Parathyroid adenoma (tissue), 2 donors: ENCODE data around the gene KIFC3.
A peak's percentile ranks its signal among the peaks of the same experiment; 100 is the strongest.

Source experiments
- H2AFZ ChIP-seq: fragments of 300-600 bp; sonication (generic); one replicate; pipeline ENCODE4 v1.7.0; 2017; ENCODE audit warnings: antibody characterized with exemption, mild to moderate bottlenecking
- H3K27ac ChIP-seq: fragments of 300-600 bp; sonication (generic); one replicate; pipeline ENCODE4 v1.7.0; 2017
- H3K27me3 ChIP-seq: fragments of 300-600 bp; sonication (generic); one replicate; pipeline ENCODE4 v1.7.0; 2017; ENCODE audit warnings: low read length; ENCODE audit not compliant: control insufficient read depth, insufficient read depth
- H3K36me3 ChIP-seq: fragments of 300-600 bp; sonication (generic); one replicate; pipeline ENCODE4 v1.7.0; 2017; ENCODE audit warnings: low read length; ENCODE audit not compliant: control insufficient read depth, insufficient read depth
- H3K4me1 ChIP-seq: fragments of 300-600 bp; sonication (generic); one replicate; pipeline ENCODE4 v1.7.0; 2017; ENCODE audit warnings: control low read depth
- H3K4me2 ChIP-seq: fragments of 300-600 bp; sonication (generic); one replicate; pipeline ENCODE4 v1.7.0; 2017; ENCODE audit warnings: low read length
- H3K4me3 ChIP-seq: fragments of 300-600 bp; sonication (generic); one replicate; pipeline ENCODE4 v1.7.0; 2017; ENCODE audit warnings: low read depth, low read length
- H3K79me2 ChIP-seq: fragments of 300-600 bp; sonication (generic); one replicate; pipeline ENCODE4 v1.7.0; 2017; ENCODE audit warnings: control low read depth
- H3K9ac ChIP-seq: fragments of 300-600 bp; sonication (generic); one replicate; pipeline ENCODE4 v1.7.0; 2017; ENCODE audit warnings: mild to moderate bottlenecking
- H3K9me3 ChIP-seq: fragments of 300-600 bp; sonication (generic); one replicate; pipeline ENCODE4 v1.7.0; 2017; ENCODE audit warnings: low read length; ENCODE audit not compliant: control insufficient read depth
- TF ChIP-seq, protein P1 (sequence below): fragments of 300-600 bp; sonication (generic); IDR thresholded peaks from one replicate; pipeline ENCODE4 v1.7.0; 2017; ENCODE audit warnings: antibody characterized with exemption, mild to moderate bottlenecking
- donor health status: primary hyperparathyroidism.

Gene KIFC3

DNA sequence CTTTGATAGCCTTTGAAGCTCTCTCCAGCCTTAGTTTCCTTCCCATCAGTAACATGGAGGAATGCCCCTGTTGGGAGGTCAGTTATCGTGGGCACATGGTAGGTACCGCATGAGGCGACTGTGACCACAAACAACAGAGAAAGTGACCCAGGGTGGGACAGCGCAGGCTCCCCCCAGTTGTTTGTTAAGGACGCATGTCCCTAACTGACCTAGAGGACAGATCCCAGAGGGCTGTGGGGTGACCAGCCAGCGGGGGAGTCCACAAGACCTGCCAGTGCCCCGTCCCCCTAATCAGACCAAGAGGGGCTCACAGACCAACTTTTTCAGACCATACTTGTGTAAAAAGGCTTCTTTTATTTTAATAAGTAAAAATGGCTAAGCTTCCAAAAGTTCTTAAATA, 44.4 kb downstream of the KIFC3 start:
- H3K9me3 ChIP-seq: no peaks in the 10 kb centered on the region
- TF ChIP-seq, protein P1, sequence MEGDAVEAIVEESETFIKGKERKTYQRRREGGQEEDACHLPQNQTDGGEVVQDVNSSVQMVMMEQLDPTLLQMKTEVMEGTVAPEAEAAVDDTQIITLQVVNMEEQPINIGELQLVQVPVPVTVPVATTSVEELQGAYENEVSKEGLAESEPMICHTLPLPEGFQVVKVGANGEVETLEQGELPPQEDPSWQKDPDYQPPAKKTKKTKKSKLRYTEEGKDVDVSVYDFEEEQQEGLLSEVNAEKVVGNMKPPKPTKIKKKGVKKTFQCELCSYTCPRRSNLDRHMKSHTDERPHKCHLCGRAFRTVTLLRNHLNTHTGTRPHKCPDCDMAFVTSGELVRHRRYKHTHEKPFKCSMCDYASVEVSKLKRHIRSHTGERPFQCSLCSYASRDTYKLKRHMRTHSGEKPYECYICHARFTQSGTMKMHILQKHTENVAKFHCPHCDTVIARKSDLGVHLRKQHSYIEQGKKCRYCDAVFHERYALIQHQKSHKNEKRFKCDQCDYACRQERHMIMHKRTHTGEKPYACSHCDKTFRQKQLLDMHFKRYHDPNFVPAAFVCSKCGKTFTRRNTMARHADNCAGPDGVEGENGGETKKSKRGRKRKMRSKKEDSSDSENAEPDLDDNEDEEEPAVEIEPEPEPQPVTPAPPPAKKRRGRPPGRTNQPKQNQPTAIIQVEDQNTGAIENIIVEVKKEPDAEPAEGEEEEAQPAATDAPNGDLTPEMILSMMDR: no peak
- H3K79me2 ChIP-seq: no peaks in the 10 kb centered on the region
- H3K4me1 ChIP-seq: no peaks in the 10 kb centered on the region
- H3K27ac ChIP-seq: peak overlapping the region; percentile 19
- H3K4me2 ChIP-seq: no peak overlapping the region
- H3K9ac ChIP-seq: no peak overlapping the region
- H3K36me3 ChIP-seq: no peaks in the 10 kb centered on the region
- H3K27me3 ChIP-seq: no peaks in the 10 kb centered on the region
- H3K4me3 ChIP-seq: no peak overlapping the region
- no peak overlapping the region for H2AFZ ChIP-seq

DNA sequence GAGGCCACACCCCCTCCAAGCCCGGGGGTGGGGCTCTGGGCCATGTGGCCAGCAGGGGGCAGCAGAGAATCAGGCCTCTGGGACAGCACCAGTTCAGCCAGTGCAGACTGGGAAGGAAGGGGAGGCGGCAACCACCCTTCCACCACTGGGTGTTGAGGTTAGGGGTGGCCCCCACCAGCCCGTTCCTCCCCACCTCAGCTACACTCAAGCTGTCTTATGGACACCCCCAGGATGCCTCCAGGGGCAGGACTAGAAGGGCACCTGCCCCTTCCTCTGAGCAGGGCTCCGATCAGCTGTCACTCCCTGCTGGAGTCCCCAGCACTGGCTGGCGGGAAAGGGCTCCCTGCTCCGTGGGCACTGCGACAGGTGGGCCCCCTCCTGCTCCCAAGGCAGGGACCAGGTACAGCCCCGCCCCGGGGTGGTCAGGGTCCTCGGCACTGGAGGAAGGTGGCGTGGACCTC, 44.9 kb downstream of the KIFC3 start:
- TF ChIP-seq, protein P1: peak; percentile 98

DNA sequence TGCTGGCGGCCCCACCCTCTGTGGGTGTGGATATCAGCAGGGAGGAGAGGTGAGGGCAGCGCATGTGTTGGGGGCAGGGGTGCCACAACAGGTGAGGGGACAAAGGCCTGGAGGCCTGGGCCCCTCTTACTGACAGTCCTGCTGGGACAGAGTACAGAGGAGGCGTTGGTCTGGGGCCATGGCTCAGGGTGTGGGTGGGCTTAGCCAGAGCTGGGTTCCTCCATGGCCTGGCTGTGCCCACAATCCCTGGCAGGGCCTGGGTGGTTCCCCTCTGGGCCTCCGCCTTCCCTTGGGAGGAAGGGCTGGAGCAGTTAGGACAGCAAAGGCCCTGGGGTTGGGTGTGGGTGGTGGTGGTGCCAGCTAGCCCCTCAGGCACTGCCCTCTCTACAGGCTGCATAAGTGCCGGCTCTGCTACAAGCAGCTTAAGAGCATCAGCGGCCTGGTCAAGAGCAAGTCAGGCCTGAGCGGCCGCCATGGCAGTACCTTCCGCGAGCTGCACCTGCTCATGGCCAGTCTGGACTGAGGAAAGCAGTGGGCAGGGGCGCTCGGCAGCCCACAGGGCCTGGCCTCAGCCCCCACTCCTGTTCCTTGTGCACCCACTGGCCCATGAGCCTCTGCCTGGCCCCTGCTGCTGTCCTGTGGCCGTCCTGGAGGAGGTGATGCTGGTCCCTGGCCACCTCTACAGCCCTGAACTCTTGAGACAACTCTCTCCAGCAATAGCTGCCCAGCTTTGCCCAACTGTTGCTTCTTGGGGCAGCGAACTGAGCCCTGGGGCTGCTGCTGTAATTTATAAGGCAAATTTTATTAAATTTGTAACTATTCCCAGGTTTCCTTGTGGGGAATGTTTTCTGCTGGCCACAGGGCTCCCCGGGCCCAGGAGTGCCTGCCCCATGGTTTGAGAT, 45.6 kb downstream of the KIFC3 start:
- Histone ChIP-seq H3K4me3 (no peak overlapping the region), H3K9ac (no peak overlapping the region), H3K4me1 (no peaks in the 10 kb centered on the region), H3K36me3 (no peaks in the 10 kb centered on the region), H3K79me2 (no peaks in the 10 kb centered on the region), H3K9me3 (no peaks in the 10 kb centered on the region), H3K4me2 (no peak overlapping the region), H3K27ac (no peak overlapping the region), H3K27me3 (no peaks in the 10 kb centered on the region), H2AFZ (no peak overlapping the region)
- TF ChIP-seq, protein P1: no peak

More for the DNA sequence above, 44.9 kb downstream of the KIFC3 start:
- no peaks in the 10 kb centered on the region for H3K79me2 ChIP-seq
- no peak overlapping the region for H3K4me3 ChIP-seq
- H3K9me3 ChIP-seq: no peaks in the 10 kb centered on the region
- H2AFZ ChIP-seq: no peak overlapping the region
- no peaks in the 10 kb centered on the region for H3K4me1 ChIP-seq
- H3K9ac ChIP-seq: no peak overlapping the region
- no peak overlapping the region for H3K4me2 ChIP-seq
- peak overlapping the region; percentile 19 for H3K27ac ChIP-seq
- H3K36me3 ChIP-seq: no peaks in the 10 kb centered on the region
- no peaks in the 10 kb centered on the region for H3K27me3 ChIP-seq

DNA sequence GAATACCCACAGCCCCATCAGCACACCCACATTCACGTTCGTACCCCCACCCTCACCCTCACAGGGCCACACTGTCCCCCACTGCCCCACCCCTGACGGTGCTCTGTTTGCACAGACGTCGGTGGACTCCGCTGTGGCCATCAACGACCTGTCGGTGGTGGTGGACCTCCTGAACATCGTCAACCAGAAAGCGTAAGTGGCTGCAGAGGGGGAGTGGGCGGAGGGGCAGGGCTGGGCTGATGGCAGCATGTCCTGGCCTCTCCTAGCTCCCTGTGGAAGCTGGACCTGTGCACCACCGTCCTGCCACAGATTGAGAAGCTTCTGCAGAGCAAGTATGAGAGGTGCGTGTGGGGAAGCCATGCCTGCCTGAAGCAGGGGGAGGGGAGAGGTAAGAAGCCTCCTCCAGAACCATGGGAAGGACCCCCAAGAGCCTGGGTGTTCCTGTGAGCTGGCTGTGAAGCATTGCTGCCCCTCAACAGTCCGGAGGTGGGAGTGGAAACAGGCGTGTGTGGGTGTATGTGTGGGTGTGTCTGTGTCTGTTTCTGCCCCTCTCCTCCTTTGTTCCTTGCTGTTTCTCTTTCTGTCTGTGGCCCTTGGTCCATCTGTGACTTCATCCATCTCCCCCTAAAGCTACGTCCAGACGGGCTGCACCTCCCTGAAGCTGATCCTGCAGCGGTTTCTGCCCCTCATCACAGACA, 46.4 kb downstream of the KIFC3 start:
- H3K9ac ChIP-seq: no peak overlapping the region
- no peak overlapping the region for H3K4me3 ChIP-seq
- TF ChIP-seq, protein P1: no peak
- no peaks in the 10 kb centered on the region for H3K4me1 ChIP-seq
- no peak overlapping the region for H2AFZ ChIP-seq
- H3K27me3 ChIP-seq: no peaks in the 10 kb centered on the region
- H3K4me2 ChIP-seq: no peak overlapping the region
- no peak overlapping the region for H3K27ac ChIP-seq
- H3K36me3 ChIP-seq: no peaks in the 10 kb centered on the region
- H3K79me2 ChIP-seq: no peaks in the 10 kb centered on the region
- no peaks in the 10 kb centered on the region for H3K9me3 ChIP-seq
